NCI-H187 treated with DMSO at 0.1 percent for 48 hours (cell line): ENCODE data around the gene KLK12.

ENCODE experiments used
- DNase-seq: peaks from one replicate; lab custom pipeline; 2025; lab: John Stamatoyannopoulos, UW

The KLK12 gene

GRCh38 chr19:51034704-51035103, at the start of gene KLK12:
KLK12 (minus strand) TSS chr19:51035002; CDS start chr19:51034621, 381 bp downstream.
- no peak for DNase-seq

GRCh38 chr19:51084505-51084904, 49.7 kb upstream of the KLK12 start:
- no peak for DNase-seq

GRCh38 chr19:51083783-51084182, 49.0 kb upstream of the KLK12 start:
- DNase-seq: no peak

GRCh38 chr19:51083181-51083580, 48.4 kb upstream of the KLK12 start:
- no peak for DNase-seq

- no peak for DNase-seq
Measured at GRCh38 chr19:51082611-51083010, 47.8 kb upstream of the KLK12 start, which contains the start of gene KLK14. KLK14 (minus strand) TSS chr19:51082887; CDS start chr19:51082614, 273 bp downstream.

GRCh38 chr19:51081476-51081875, 46.7 kb upstream of the KLK12 start:
- no peak for DNase-seq

GRCh38 chr19:51079481-51080110, 44.8 kb upstream of the KLK12 start:
- no peak for DNase-seq

- DNase-seq: no peak
Measured at GRCh38 chr19:51078731-51079130, 43.9 kb upstream of the KLK12 start.

- DNase-seq: no peak
Measured at GRCh38 chr19:51078104-51078503, 43.3 kb upstream of the KLK12 start.

GRCh38 chr19:51076631-51077213, 41.9 kb upstream of the KLK12 start:
- no peak for DNase-seq

- no peak for DNase-seq
Measured at GRCh38 chr19:51075998-51076397, 41.2 kb upstream of the KLK12 start.

- DNase-seq: no peak
Measured at GRCh38 chr19:51071095-51071405, 36.2 kb upstream of the KLK12 start.

GRCh38 chr19:51070334-51071094, 35.7 kb upstream of the KLK12 start:
- no peak for DNase-seq

- DNase-seq: no peak
Measured at GRCh38 chr19:51066393-51067186, 31.8 kb upstream of the KLK12 start.

- no peak for DNase-seq
Measured at GRCh38 chr19:51065221-51065960, 30.6 kb upstream of the KLK12 start.

GRCh38 chr19:51064534-51065220, 29.9 kb upstream of the KLK12 start, which contains the start of gene KLK13:
KLK13 (minus strand) TSS chr19:51065092; CDS start chr19:51065067, 25 bp downstream.
- no peak for DNase-seq

GRCh38 chr19:51063664-51064063, 28.9 kb upstream of the KLK12 start:
- DNase-seq: no peak

GRCh38 chr19:51060973-51061372, 26.2 kb upstream of the KLK12 start:
- DNase-seq: no peak

GRCh38 chr19:51060336-51060735, 25.5 kb upstream of the KLK12 start:
- DNase-seq: no peak

- DNase-seq: no peak
Measured at GRCh38 chr19:51059715-51060114, 24.9 kb upstream of the KLK12 start.

- DNase-seq: no peak
Measured at GRCh38 chr19:51055866-51056265, 21.1 kb upstream of the KLK12 start.
